ENCODE measurements around the gene TWIST2. TPM values are rescaled to one million over a fixed set of nuclear protein-coding genes. Genes with fewer than 3 reads are reported as not detected.

The TWIST2 gene
- polyA plus RNA-seq, 1 donor from 2014 or later, result not detected

- Histone ChIP-seq H3K4me2 (ENCODE audit: low read length) (no peak overlapping the region), H3K27ac (ENCODE audit: low read length) (no peak overlapping the region), H3K27me3 (ENCODE audit: insufficient read depth, low read depth, low read length) (no peaks in the 10 kb centered on the region), H3K4me3 (ENCODE audit: low read length) (no peak overlapping the region), H2AFZ (ENCODE audit: low read depth, low read length) (no peak overlapping the region), H3K36me3 (ENCODE audit: insufficient read depth, low read length) (no peaks in the 10 kb centered on the region), H3K9me2 (ENCODE audit: insufficient read depth, low read length) (no peaks in the 10 kb centered on the region), H3F3A (ENCODE audit: insufficient read depth, low read length, poor library complexity, severe bottlenecking) (no peaks in the 10 kb centered on the region), H4K20me1 (ENCODE audit: insufficient read depth) (no peaks in the 10 kb centered on the region), H3K9me3 (ENCODE audit: low read length) (peaks cover 12% of the 10 kb centered on the region), H3K9ac (ENCODE audit: low read length) (no peak overlapping the region), H3K79me2 (replicated peaks; ENCODE audit: insufficient read depth, low read length) (no peaks in the 10 kb centered on the region)
- TF ChIP-seq MXI1 (conservative IDR thresholded peaks at IDR 0.05; ENCODE audit: poor library complexity, severe bottlenecking), result no peak
- TF ChIP-seq CTCF (IDR thresholded peaks at IDR 0.05; ENCODE audit: poor library complexity, severe bottlenecking), result no peak
- no peak for TF ChIP-seq POLR2AphosphoS5 (IDR thresholded peaks at IDR 0.05)
- TF ChIP-seq REST (IDR thresholded peaks at IDR 0.05; ENCODE audit: borderline replicate concordance), result no peak
- TF ChIP-seq RAD21 (conservative IDR thresholded peaks at IDR 0.05), result no peak
- no peak for TF ChIP-seq EP300 (conservative IDR thresholded peaks at IDR 0.05; ENCODE audit: poor library complexity, severe bottlenecking)
- TF ChIP-seq SMC3 (conservative IDR thresholded peaks at IDR 0.05; ENCODE audit: poor library complexity), result no peak
- no peak for TF ChIP-seq EZH2 (IDR thresholded peaks at IDR 0.05; ENCODE audit: borderline replicate concordance, insufficient read depth, low read length, poor library complexity, severe bottlenecking)
- TF ChIP-seq TAF1 (IDR thresholded peaks at IDR 0.05; ENCODE audit: low read depth), result no peak
These were observed 26.5 kb upstream of the TWIST2 start for GRCh38 chr2:238821391-238821790.

- Histone ChIP-seq H3K36me3 (ENCODE audit: insufficient read depth, low read length) (no peaks in the 10 kb centered on the region), H3K79me2 (replicated peaks; ENCODE audit: insufficient read depth, low read length) (no peaks in the 10 kb centered on the region), H3K9me2 (ENCODE audit: insufficient read depth, low read length) (no peaks in the 10 kb centered on the region), H4K20me1 (ENCODE audit: insufficient read depth) (no peaks in the 10 kb centered on the region), H3K9ac (ENCODE audit: low read length) (no peak overlapping the region), H3K9me3 (ENCODE audit: low read length) (peaks cover 12% of the 10 kb centered on the region), H3K4me2 (ENCODE audit: low read length) (no peak overlapping the region), H2AFZ (ENCODE audit: low read depth, low read length) (no peak overlapping the region), H3F3A (ENCODE audit: insufficient read depth, low read length, poor library complexity, severe bottlenecking) (no peaks in the 10 kb centered on the region), H3K27me3 (ENCODE audit: insufficient read depth, low read depth, low read length) (no peaks in the 10 kb centered on the region), H3K4me3 (ENCODE audit: low read length) (no peak overlapping the region), H3K27ac (ENCODE audit: low read length) (no peak overlapping the region)
- no peak for TF ChIP-seq EZH2 (IDR thresholded peaks at IDR 0.05; ENCODE audit: borderline replicate concordance, insufficient read depth, low read length, poor library complexity, severe bottlenecking)
- no peak for TF ChIP-seq RAD21 (conservative IDR thresholded peaks at IDR 0.05)
- no peak for TF ChIP-seq SMC3 (conservative IDR thresholded peaks at IDR 0.05; ENCODE audit: poor library complexity)
- TF ChIP-seq MXI1 (conservative IDR thresholded peaks at IDR 0.05; ENCODE audit: poor library complexity, severe bottlenecking), result no peak
- TF ChIP-seq CTCF (IDR thresholded peaks at IDR 0.05; ENCODE audit: poor library complexity, severe bottlenecking), result no peak
- no peak for TF ChIP-seq POLR2AphosphoS5 (IDR thresholded peaks at IDR 0.05)
- no peak for TF ChIP-seq REST (IDR thresholded peaks at IDR 0.05; ENCODE audit: borderline replicate concordance)
These were observed 25.8 kb upstream of the TWIST2 start for GRCh38 chr2:238821944-238822670.

Data from neural cell (in vitro differentiated cells).